B cell (primary cell): ENCODE data around the gene KIF15. TPM values are rescaled to one million over a fixed set of nuclear protein-coding genes. Genes with fewer than 3 reads are reported as not detected.
"Not testable (repeated sequence)": the region's sequence is repeated elsewhere in the genome, so short reads cannot be mapped to it uniquely, and the experiment has no call there.

ENCODE experiments used
- ATAC-seq: fragments of 200-7000 bp; cut with Tn5 transposase; one replicate; pipeline ENCODE4 v1.10.0; 2021; ENCODE audit warnings: low read depth, mild to moderate bottlenecking, moderate number of reproducible peaks, moderate library complexity
- CTCF ChIA-PET: fragments of 350-600 bp; sonication (Branson Sonifier 250); formaldehyde crosslinking; loops from one replicate; lab custom pipeline; 2021; ENCODE audit warnings: antibody characterized with exemption, inconsistent platforms; lab: Charles Lee
- POLR2A ChIA-PET: fragments of 350-600 bp; sonication (Branson Sonifier 250); formaldehyde crosslinking; loops from one replicate; lab custom pipeline; 2021; ENCODE audit warnings: antibody characterized with exemption; lab: Charles Lee
- DNase-seq: peaks from one replicate; pipeline ENCODE4 v3.0.0; 2013
- H2AFZ ChIP-seq: 2 replicates; pipeline ENCODE4 v1.6.1; 2012; ENCODE audit warnings: mild to moderate bottlenecking, low read depth, low read length; ENCODE audit not compliant: insufficient read depth, poor library complexity, severe bottlenecking
- H3K27ac ChIP-seq, 2 donors: 1 replicate in 1 of 2; 2 replicates in 1 of 2; pipeline ENCODE4 v1.5.1; 2012 to 2013; ENCODE audit warnings: low read length in 2 of 2, mild to moderate bottlenecking in 2 of 2, moderate library complexity in 1 of 2
- H3K27me3 ChIP-seq, 4 experiments: fragments of 200-600 bp in 1 of 4; sonication (generic) in 1 of 4; replicated peaks in 1 of 4; 1 replicate in 2 of 4; 2 replicates in 2 of 4; pipeline versions ENCODE4 v1.6.1 to v1.7.0; 2013 to 2016; ENCODE audit warnings: low read length in 3 of 4, mild to moderate bottlenecking in 2 of 4, mixed read lengths in 1 of 4, moderate library complexity in 1 of 4; ENCODE audit not compliant: insufficient read depth in 4 of 4, control insufficient read depth in 3 of 4; ENCODE audit errors: control extremely low read depth in 1 of 4
- H3K36me3 ChIP-seq, 2 experiments: replicated peaks in 1 of 2; 1 replicate in 1 of 2; 2 replicates in 1 of 2; pipeline versions ENCODE4 v1.6.1 to v1.7.1; 2013; ENCODE audit warnings: low read length in 1 of 2; ENCODE audit not compliant: insufficient read depth in 2 of 2, control insufficient read depth in 1 of 2; ENCODE audit errors: control extremely low read depth in 1 of 2, extremely low read depth in 1 of 2
- H3K4me1 ChIP-seq, 2 donors: fragments of 200-600 bp in 1 of 2; sonication (generic) in 1 of 2; 1 replicate in 1 of 2; 2 replicates in 1 of 2; pipeline versions ENCODE4 v1.5.1 to v1.6.1; 2013 to 2017; ENCODE audit warnings: low read length in 2 of 2; ENCODE audit not compliant: control insufficient read depth in 2 of 2, insufficient read depth in 2 of 2
- H3K4me2 ChIP-seq: replicated peaks from 2 replicates; pipeline ENCODE3; 2012; ENCODE audit warnings: mild to moderate bottlenecking, low read depth, low read length; ENCODE audit not compliant: poor library complexity, severe bottlenecking
- H3K4me3 ChIP-seq, 5 experiments: fragments of 200-600 bp in 1 of 5; sonication (generic) in 1 of 5; 1 replicate in 3 of 5; 2 replicates in 2 of 5; pipeline versions ENCODE4 v1.5.1 to v1.7.0; 2011 to 2016; ENCODE audit warnings: low read length in 4 of 5, mild to moderate bottlenecking in 4 of 5, low read depth in 2 of 5, control low read depth in 1 of 5, moderate library complexity in 1 of 5; ENCODE audit not compliant: insufficient read depth in 1 of 5; ENCODE audit errors: control extremely low read depth in 1 of 5, extremely low read depth in 1 of 5
- H3K79me2 ChIP-seq: fragments of 200-600 bp; sonication (generic); one replicate; pipeline ENCODE4 v1.6.0; 2016; ENCODE audit warnings: low read length; ENCODE audit not compliant: control insufficient read depth, insufficient read depth
- H3K9ac ChIP-seq: fragments of 200-600 bp; sonication (generic); 2 replicates; pipeline ENCODE4 v1.6.1; 2017; ENCODE audit warnings: mild to moderate bottlenecking, low read length, moderate library complexity
- H3K9me3 ChIP-seq, 3 donors: one replicate each; pipeline versions ENCODE4 v1.6.1 to v1.7.1; 2013; ENCODE audit warnings: low read length in 2 of 3; ENCODE audit not compliant: control insufficient read depth in 2 of 3, insufficient read depth in 1 of 3; ENCODE audit errors: control extremely low read depth in 1 of 3
- H4K20me1 ChIP-seq: 2 replicates; pipeline ENCODE4 v1.6.0; 2012; ENCODE audit warnings: mild to moderate bottlenecking, low read length; ENCODE audit not compliant: insufficient read depth, control insufficient read depth, poor library complexity, severe bottlenecking
- H3K27ac Mint-ChIP-seq: one replicate; pipeline ENCODE4 v1.8.0; 2021; ENCODE audit warnings: mixed read lengths
- H3K27me3 Mint-ChIP-seq: one replicate; pipeline ENCODE4 v1.8.0; 2021; ENCODE audit warnings: mixed read lengths
- H3K4me1 Mint-ChIP-seq: one replicate; pipeline ENCODE4 v1.8.0; 2021; ENCODE audit warnings: mixed read lengths
- H3K4me3 Mint-ChIP-seq: one replicate; pipeline ENCODE4 v1.8.0; 2021; ENCODE audit warnings: mixed read lengths
- H3K9me3 Mint-ChIP-seq: one replicate; pipeline ENCODE4 v1.8.0; 2022; ENCODE audit warnings: mixed read lengths; ENCODE audit not compliant: insufficient read depth
- EZH2 ChIP-seq: IDR thresholded peaks from 2 replicates; pipeline ENCODE4 v1.6.1; 2012; ENCODE audit warnings: borderline replicate concordance, low read depth, mild to moderate bottlenecking, moderate library complexity, low read length; ENCODE audit not compliant: insufficient read depth, poor library complexity, severe bottlenecking
- WGBS: methylation state at CpG from one replicate; pipeline ENCODE4 v1.1.5; 2013; ENCODE audit warnings: missing lambda C conversion rate; ENCODE audit not compliant: insufficient coverage; 5-methylcytosine and 5-hydroxymethylcytosine counted together
- intact Hi-C: fragments of 100-400 bp; cut with micrococcal nuclease; formaldehyde crosslinking; loops from one replicate; pipeline ENCODE4 v1.10.0; 2022
- polyA plus RNA-seq: library from polyadenylated mRNA; depleted of rRNA; stranded (reverse); fragments of >200 nt; gene quantifications from 2 replicates; pipeline ENCODE4 v1.2.3, GENCODE V29; 2012
- total RNA-seq, 2 donors: library from RNA; stranded (reverse); fragments of 120-200 nt in 1 of 2; gene quantifications; 1 replicate in 1 of 2; 2 replicates in 1 of 2; pipeline versions ENCODE4 v1.2.3 to v1.2.4, GENCODE V29; 2013 to 2022
- TF ChIP-seq, protein P1 (sequence below): fragments of 200-600 bp; IDR thresholded peaks from one replicate; pipeline ENCODE4 v1.8.0; 2022; ENCODE audit warnings: antibody characterized with exemption, mild to moderate bottlenecking

Gene KIF15
- total and polyA plus RNA-seq, 2 donors (not counting 1 experiment from before 2014, with no cell fraction given): 0.28 to 1.4 TPM

DNA sequence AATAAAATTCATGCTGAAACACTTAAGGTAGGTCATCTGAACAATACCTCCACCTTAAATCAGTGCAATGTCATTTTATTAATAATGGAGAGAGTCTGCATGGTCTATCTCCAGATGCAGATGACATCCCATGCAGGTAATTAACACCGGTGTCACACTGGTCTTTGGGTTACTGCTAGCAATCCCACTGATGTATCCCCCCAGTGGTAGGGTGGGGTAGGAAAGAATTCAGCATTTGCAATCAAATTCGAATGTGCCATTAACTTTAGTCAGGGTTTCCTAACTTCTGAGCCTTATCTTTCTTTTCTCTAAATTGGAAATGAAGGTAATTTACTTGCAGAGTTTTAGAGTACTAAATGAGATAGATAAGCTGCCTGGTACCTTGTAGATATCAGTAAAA, 44.4 kb downstream of the KIF15 start:
- H3K27me3 Mint-ChIP-seq: no peaks in the 10 kb centered on the region
- H3K9me3 ChIP-seq: no peaks in the 10 kb centered on the region
- H3K9me3 Mint-ChIP-seq: no peaks in the 10 kb centered on the region
- H3K36me3 ChIP-seq: peaks cover 0 to 2% of the 10 kb centered on the region in 2 experiments
- H3K9ac ChIP-seq: no peak overlapping the region
- CTCF ChIA-PET: no interaction called here
- H4K20me1 ChIP-seq: no peaks in the 10 kb centered on the region
- no peaks in the 10 kb centered on the region for H3K4me1 Mint-ChIP-seq
- H3K27me3 ChIP-seq: no peaks in the 10 kb centered on the region
- no peak overlapping the region for H3K4me2 ChIP-seq
- H3K4me3 Mint-ChIP-seq: no peak overlapping the region
- no peak overlapping the region for H3K27ac ChIP-seq
- ATAC-seq (no peak), DNase-seq (no peak)
- no peak for TF ChIP-seq EZH2
- TF ChIP-seq, protein P1, sequence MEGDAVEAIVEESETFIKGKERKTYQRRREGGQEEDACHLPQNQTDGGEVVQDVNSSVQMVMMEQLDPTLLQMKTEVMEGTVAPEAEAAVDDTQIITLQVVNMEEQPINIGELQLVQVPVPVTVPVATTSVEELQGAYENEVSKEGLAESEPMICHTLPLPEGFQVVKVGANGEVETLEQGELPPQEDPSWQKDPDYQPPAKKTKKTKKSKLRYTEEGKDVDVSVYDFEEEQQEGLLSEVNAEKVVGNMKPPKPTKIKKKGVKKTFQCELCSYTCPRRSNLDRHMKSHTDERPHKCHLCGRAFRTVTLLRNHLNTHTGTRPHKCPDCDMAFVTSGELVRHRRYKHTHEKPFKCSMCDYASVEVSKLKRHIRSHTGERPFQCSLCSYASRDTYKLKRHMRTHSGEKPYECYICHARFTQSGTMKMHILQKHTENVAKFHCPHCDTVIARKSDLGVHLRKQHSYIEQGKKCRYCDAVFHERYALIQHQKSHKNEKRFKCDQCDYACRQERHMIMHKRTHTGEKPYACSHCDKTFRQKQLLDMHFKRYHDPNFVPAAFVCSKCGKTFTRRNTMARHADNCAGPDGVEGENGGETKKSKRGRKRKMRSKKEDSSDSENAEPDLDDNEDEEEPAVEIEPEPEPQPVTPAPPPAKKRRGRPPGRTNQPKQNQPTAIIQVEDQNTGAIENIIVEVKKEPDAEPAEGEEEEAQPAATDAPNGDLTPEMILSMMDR: no peak
- no peak overlapping the region for H3K27ac Mint-ChIP-seq
- H2AFZ ChIP-seq: no peak overlapping the region
- intact Hi-C loops: no loop called here
- POLR2A ChIA-PET: no interaction called here
- no peaks in the 10 kb centered on the region for H3K4me1 ChIP-seq
- H3K4me3 ChIP-seq: no peak overlapping the region
- H3K79me2 ChIP-seq: no peaks in the 10 kb centered on the region
- WGBS: no CpG with 5 or more reads among the region's 2 CpGs

DNA sequence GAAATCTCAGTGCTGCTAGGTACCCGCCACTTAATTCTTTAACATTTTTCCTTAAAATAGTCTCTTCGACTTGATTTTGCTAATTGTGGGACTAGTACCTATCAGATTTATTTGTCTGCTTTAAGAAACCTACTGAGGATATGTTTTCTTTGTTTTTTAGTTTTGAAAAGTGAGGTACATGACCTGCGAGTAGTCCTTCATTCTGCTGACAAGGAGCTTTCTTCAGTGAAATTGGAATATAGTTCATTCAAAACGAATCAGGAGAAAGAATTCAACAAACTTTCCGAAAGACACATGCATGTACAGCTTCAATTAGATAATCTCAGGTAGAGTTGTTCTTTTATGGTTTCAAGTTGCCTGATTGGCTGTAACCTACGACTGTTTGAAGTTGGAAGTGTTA, 53.2 kb downstream of the KIF15 start:
- intact Hi-C loops: no loop called here

DNA sequence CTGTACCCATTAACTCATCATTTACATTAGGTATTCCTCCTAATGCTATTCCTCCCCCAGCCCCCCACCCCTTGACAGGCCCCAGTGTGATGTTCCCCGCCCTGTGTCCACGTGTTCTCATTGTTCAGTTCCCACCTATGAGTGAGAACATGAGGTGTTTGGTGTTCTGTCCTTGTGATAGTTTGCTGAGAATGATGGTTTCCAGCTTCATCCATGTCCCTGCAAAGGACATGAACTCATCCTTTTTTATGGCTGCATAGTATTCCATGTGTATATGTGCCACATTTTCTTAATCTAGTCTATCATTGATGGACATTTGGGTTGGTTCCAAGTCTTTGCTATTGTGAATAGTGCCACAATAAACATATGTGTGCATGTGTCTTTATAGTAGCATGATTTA, 54.7 kb downstream of the KIF15 start:
- H3K9me3 Mint-ChIP-seq, H3K36me3 ChIP-seq, ATAC-seq, H3K4me3 ChIP-seq, DNase-seq, H3K4me1 Mint-ChIP-seq, H3K27ac Mint-ChIP-seq, H4K20me1 ChIP-seq, CTCF ChIA-PET, H3K4me3 Mint-ChIP-seq, H3K4me1 ChIP-seq, H3K27ac ChIP-seq, POLR2A ChIA-PET, H3K27me3 ChIP-seq, H3K4me2 ChIP-seq, intact Hi-C loops, H2AFZ ChIP-seq, H3K27me3 Mint-ChIP-seq, H3K9me3 ChIP-seq, H3K79me2 ChIP-seq, H3K9ac ChIP-seq: not testable (repeated sequence)
- no CpG with 5 or more reads among the region's 2 CpGs for WGBS

More for the DNA sequence above, 53.2 kb downstream of the KIF15 start:
- WGBS: 100% methylated on average over 1 of the region's 6 CpGs
- Histone ChIP-seq H3K4me1 (no peaks in the 10 kb centered on the region), H3K36me3 (peaks cover 0 to 2% of the 10 kb centered on the region in 2 experiments), H3K79me2 (no peaks in the 10 kb centered on the region), H3K27ac (no peak overlapping the region), H3K4me3 (no peak overlapping the region), H2AFZ (no peak overlapping the region), H3K9ac (no peak overlapping the region), H3K4me2 (no peak overlapping the region), H3K27me3 (no peaks in the 10 kb centered on the region), H3K9me3 (no peaks in the 10 kb centered on the region), H4K20me1 (no peaks in the 10 kb centered on the region)
- TF ChIP-seq, protein P1: no peak
- no peak for TF ChIP-seq EZH2
- H3K27ac Mint-ChIP-seq: no peak overlapping the region
- no peak overlapping the region for H3K4me3 Mint-ChIP-seq
- peaks cover 3% of the 10 kb centered on the region for H3K9me3 Mint-ChIP-seq
- no peaks in the 10 kb centered on the region for H3K27me3 Mint-ChIP-seq
- DNase-seq (no peak), ATAC-seq (no peak)
- H3K4me1 Mint-ChIP-seq: no peaks in the 10 kb centered on the region
- CTCF ChIA-PET: no interaction called here
- POLR2A ChIA-PET: no interaction called here
